H54 (cell line): Measurements from ENCODE around the gene LSM12.
"Not testable (repeated sequence)": the region's sequence is repeated elsewhere in the genome, so short reads cannot be mapped to it uniquely, and the experiment has no call there.

Source experiments
- DNase-seq: peaks from one replicate; pipeline ENCODE4 v3.0.0; 2011; ENCODE audit warnings: low spot score, mixed read lengths; ENCODE audit not compliant: insufficient read length
- FAIRE-seq: peaks from 3 replicates; lab custom pipeline; 2011; peaks lifted over from hg19 to GRCh38; lab: Jason Lieb, UNC
- POLR2A ChIP-seq: IDR thresholded peaks from 2 replicates; pipeline ENCODE4 v1.6.1; 2011; ENCODE audit warnings: low read depth, mild to moderate bottlenecking, low read length

The LSM12 gene

DNA sequence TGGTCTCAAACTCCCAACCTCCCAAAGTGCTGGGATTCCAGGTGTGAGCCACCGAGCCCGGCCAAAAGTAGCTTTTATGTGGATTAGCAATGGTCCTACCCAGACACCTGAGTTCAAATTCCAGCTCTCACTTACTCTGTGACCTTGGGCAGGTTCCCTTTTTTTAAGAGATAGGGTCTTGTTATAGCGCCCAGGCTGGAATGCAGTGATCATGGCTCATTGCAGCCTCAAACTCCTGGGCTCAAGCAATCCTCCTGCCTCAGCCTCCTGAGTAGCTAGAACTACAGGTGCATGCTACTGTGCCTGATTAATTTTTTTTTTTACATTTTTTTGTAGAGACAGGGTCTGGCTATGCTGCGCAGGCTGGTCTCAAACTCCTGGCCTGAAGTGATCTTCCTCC lies 40.3 kb upstream of the LSM12 start:
- DNase-seq (no peak), FAIRE-seq (no peak)
- no peak for TF ChIP-seq POLR2A

DNA sequence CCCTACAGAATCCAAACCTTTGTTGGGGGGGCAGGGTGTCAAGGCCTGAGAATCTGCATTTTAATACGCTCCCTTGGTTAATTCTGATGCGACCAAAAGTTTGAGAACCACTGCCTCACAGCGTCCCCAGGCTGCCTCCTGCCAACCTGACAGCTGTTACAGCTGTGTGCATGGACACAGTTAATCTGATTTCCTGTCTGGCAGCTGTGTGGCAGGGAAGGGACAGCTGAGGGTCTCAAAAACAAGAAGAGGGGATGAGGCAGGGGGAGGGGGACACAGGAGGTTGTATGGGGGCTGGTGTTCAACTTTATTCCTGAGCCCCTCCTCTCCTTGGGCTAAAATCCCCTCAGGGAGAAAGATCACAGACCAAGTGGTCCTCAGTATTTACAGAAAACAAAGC lies 39.5 kb upstream of the LSM12 start:
- TF ChIP-seq POLR2A, result no peak
- DNase-seq, result no peak
- no peak for FAIRE-seq

DNA sequence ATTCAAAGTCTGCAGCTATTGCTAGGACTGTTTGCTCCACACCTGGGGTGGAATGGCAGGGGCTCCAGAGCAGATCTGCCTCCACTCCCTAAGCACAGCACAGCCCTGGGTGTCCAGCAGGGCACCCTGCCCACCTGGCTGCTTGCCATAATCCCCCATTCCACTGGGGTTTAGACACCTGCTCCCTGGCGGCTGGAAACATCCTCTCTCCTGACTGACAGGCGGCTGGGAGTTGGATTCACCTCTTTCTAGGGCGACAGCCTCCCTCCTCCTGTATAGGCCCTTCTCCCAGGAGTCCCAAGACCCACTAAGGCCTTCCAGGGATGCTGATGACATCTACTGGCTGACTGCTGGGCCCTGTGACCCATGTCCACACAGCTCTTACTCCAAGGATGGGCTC lies 39.0 kb upstream of the LSM12 start:
- DNase-seq (no peak), FAIRE-seq (no peak)
- no peak for TF ChIP-seq POLR2A

DNA sequence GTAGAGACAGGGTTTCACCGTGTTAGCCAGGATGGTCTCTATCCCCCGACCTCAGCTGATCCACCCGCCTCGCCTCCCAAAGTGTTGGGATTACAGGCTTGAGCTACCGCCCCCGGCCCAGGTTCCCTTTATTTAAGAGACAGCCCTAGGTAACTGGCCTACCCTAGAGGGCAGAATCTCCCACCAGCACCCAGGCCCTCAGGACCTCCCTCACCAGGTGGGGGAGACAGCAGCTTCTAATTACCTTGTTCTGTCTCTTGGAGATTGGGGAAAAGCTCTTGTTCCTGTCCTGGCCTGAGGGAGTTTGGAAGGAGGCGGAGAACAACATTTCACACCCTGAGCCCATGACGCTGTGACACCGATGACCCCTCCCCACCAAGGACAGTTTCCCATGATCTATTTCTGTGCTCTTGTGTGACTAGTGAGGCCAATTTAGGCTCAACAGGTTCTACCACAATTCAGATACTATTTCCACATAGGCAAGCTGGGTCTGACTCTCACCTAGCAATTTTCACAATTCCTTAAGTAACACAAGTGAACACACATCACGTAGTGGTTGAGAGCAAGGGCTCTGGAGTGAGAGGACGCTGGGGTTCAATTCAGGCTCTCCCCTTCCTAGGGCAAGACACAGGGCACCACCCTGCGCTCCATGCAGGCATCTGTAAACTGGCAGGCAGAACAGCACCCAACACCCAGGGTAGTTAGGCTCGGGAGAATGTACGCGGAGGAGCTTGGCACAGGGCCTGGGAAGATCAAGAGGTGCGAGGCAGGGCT lies 36.6 kb upstream of the LSM12 start:
- TF ChIP-seq POLR2A, result no peak
- no peak for FAIRE-seq
- no peak for DNase-seq

DNA sequence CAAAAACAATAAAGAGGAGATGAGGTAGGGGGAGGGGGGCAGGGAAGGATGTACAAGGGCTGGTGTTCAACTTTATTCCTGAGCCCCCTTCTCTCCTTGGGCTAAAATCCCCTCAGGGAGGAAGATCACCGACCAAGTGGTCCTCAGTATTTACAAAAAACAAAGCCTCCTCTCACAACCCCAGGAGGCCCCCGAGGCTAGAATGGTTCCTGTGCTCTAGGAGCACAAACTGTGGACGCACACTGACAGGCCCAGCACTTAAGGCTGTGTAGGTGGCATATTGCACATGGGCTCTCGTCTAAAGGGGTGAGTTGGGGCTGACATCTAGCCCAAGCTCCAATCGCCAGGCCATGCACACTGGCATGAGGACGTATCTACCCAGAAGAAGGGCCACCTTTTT lies 35.4 kb upstream of the LSM12 start:
- not testable (repeated sequence) for FAIRE-seq, DNase-seq

DNA sequence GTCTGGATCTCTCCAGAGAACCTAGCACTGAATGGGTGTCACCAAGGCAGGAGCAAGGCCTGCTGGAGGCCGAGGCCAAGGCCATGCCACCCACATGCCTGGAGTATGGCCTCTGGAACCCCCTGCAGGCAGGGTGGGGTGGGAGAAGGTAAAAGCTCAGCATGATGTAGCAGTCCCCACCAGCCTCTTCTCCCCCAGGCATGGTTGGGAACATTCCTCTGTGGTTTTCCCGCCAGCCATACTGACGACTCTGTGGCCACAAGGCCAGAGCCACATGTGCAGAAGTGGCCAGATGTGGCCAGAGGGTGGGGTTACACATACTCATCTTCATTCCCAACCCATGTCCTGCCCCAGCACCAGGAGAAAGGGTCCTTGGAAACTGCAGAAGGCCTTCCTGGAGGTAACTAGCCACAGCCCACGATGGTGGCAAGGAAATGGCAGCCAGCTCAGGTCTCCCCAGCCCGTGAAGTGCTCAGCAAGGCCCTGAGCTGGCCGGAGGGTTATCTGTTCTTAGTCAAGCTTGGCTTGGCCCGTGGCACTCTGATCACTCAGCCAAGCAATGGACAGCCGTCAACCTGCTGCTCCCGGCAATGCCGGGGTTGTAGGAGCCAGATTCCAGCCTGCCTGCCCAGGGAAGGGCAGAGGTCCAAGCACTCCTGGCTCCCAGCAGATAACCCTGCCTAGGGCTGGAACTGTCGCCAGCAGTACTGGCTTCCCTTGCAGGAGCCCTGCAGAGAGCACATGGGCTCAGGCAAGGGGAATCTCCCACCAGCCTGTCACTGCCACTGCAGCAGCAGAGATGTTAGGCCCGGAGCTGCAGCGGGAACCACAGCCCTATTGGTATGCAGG lies 30.9 kb upstream of the LSM12 start:
- no peak for TF ChIP-seq POLR2A
- FAIRE-seq, result no peak
- no peak for DNase-seq

DNA sequence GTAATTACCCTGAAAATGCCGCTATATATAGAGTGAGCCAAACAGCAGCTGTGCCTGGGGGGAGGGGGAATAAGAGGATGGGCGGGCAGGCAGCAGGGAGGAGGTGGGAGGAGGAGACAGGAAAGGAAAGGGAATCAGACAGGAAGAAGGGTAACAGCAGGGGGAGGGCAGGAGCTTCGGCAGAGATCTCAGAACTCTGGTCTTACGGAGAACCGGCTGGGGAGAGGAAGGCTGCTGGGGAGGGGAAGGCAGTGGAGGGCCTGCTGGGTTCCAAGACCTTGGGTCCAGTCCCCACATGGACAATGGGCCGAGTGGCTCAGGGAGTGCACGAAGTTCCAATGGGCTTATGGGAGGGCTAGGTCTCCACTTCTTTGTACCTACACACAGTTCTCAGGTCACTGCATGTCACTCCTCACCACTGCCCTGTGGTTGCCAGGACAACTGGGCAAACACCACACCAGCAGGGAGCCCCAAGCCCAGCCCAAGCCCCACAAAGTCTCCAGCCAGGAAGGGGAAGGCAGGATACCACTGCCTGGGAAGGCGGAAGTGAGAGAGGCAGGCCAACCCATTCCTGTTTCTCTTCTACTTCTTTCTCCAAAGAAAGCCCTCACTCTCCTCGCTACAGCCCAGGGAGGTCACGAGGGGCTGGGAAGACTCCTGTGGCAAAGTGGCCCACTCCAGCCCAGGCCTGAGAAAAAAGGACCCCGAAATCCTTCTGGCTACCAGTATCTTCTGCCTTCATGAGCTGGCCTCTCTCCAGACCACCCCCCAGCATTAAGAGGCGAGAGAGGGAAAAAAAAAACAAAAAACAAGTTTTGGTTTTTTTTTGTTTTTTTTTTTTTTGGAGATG lies 29.4 kb upstream of the LSM12 start:
- TF ChIP-seq POLR2A, result peak; percentile 50; the same call in 1 of the 2 replicates
- DNase-seq (peak; percentile 88), FAIRE-seq (peak; percentile 11)

DNA sequence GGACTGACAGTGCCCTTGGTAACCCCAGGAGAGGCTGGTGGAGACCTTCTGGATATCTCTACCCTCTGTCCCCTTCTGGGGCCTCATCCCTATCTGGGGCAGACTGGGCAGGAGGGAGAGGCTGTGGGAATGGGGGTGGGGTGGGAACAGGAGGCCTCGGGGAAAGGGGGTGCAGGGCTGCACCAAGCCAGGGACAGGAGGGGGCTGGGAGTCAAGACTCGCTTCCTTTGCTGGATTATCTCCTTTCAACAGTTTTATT lies 28.8 kb upstream of the LSM12 start:
- DNase-seq (no peak), FAIRE-seq (no peak)
- no peak for TF ChIP-seq POLR2A

DNA sequence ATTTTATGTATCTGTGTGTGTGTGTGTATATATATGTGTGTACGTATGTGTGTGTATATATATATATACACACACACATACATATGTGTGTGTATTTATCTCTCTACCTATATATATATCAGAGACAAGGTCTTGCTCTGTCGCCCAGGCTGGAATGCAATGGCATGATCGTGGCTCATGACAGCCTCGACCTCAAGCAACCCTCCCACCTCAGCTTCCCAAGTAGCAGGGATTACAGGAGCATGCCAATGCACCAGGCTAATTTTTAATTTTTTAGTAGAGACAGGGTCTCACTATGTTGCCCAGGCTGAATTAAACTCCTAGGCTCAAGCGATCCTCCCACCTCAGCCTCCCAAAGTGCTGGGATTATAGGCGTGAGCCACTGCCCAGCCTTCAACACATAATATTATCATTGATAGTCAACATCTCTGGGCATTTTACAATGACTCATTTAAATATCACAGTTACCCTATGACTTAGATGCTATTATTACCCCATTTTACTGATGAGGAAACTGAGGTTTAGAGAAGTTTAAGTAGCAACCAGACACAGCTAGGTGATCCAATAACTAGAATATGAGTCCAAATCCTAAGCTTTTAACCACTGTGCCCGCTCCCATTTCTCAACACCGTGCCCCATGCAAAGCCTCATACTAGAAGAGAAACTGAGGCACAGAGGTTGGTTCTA lies 28.4 kb upstream of the LSM12 start:
- FAIRE-seq (no peak), DNase-seq (no peak)
- TF ChIP-seq POLR2A, result no peak

DNA sequence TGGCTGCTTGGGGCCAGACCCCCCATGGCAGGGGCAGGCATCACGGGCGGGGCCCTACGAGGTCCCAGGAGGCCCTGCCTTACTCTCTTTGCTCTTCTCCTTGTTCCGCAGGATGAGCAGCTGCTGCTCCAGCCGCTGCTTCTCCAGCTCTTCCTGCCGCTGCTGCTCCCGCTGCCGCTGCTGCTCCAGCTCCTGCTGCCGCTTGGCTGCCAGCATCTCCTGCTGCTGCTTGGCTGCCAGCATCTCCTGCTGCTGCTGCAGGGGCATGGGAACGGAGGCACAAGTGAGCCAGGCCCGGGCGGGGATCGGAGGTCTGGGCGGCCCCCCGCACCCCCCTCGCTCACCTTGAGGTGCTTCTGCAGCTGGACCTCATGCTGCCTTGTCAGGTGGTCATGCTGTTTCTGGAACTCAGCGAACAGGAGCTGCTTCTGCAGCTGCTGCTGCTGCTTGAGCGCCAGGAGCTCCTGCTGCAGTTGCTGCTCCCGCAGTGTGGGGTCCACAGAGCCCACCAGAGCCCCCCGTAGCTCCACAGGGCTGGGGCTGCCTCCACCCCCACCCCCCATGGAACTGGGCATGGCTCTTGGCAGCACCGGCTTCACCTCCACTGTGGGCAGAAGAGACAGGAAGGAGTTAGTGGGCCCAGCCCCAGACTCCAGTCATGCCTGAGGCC lies 26.9 kb upstream of the LSM12 start:
- DNase-seq (no peak), FAIRE-seq (no peak)
- no peak for TF ChIP-seq POLR2A

DNA sequence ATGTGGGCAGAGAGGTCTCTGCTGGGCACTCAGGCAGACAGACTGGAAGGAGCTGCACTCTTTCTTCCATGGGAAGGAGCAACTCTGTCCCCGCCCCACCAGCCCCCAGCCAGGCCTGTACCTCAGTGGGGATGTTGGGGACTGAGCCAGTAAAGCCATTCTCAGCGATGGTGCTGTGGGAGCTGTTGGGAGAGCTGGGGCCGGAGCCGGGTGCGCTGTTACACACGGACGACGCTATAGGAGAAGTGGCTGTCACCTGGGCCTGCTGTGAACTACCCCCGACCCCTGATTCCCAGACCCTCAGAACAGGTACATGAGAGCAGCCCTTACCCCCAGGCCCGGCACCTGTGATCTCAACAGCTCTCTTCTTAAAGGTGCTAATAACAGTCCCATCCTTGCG lies 25.6 kb upstream of the LSM12 start:
- no peak for TF ChIP-seq POLR2A
- FAIRE-seq (no peak), DNase-seq (no peak)

DNA sequence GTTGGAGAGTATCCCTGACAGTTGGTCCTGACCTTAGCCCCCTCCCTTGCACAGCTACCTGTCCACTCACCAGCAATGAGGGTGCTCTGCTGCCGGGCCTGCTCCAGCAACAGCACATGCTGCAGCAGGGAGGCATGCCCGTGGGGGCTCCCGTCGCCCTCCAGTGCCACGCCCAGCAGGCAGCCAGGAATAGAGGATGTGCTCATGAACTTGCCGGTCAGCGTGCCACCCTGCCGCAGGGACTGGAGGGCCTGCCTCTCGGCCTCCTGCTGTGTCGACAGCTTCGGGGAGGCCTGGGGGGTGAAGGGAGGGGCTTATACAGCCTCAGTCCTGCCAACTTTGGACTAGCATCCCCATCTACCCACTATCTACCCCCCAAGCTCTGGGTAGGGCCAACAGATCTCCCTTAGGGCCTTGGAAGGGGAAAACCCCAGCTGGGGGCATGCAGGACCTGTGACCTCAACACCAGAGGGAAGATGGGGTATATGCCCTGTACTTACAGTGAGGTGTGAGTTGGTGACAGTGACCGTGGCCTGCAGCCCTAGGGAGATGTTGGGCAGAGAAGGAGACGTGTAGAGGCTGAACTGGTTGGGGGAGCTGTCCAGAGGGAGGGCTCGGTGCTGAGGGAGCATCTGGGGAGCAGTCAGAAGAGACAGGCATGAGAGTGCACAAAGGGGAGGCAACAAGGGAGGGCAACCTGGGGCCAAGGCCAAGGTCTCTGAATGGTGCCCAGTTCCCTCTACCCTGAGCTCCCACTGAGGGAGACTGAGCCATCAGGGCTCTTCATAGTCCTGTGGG lies 24.9 kb upstream of the LSM12 start:
- DNase-seq, result no peak
- no peak for FAIRE-seq
- TF ChIP-seq POLR2A, result no peak

DNA sequence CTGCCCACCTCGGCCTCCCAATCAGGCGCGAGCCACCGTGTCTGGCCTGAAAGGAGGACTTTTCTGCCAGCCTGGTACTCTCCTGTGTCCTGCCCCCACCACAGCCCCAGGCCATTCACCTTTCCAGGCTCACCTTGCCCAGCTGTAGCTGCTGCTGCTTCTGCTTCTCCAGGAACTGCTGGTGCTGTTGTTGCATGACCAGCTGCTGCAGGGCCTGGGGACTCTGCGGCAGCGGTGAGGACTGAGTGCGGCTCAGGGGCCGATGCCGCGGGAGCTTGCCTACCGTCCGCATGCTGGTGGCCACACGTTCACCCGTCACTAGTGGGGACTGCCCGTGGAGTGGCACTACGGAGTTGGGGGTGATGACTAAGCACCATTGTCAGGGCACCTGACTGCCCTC lies 21.8 kb upstream of the LSM12 start:
- TF ChIP-seq POLR2A, result no peak
- no peak for DNase-seq
- no peak for FAIRE-seq
